HFFc6 (cell line): ENCODE measurements around the gene SPINK14. TPM values are rescaled to one million over a fixed set of nuclear protein-coding genes. Genes with fewer than 3 reads are reported as not detected.

Experiments
- DNase-seq: peaks from one replicate; pipeline ENCODE4 v3.0.0-alpha.2; 2018
- H3K27ac Mint-ChIP-seq: 2 replicates; pipeline ENCODE4 v1.8.0; 2020; ENCODE audit warnings: mild to moderate bottlenecking, mixed read lengths
- H3K27me3 Mint-ChIP-seq: 2 replicates; pipeline ENCODE4 v1.8.0; 2021; ENCODE audit warnings: mild to moderate bottlenecking, moderate library complexity, mixed read lengths; ENCODE audit not compliant: insufficient read depth
- H3K36me3 Mint-ChIP-seq: 2 replicates; pipeline ENCODE4 v1.8.0; 2021; ENCODE audit warnings: low read depth, mixed read lengths
- H3K4me1 Mint-ChIP-seq: 2 replicates; pipeline ENCODE4 v1.8.0; 2020; ENCODE audit warnings: low read depth, mixed read lengths
- H3K4me3 Mint-ChIP-seq: 2 replicates; pipeline ENCODE4 v1.8.0; 2020; ENCODE audit warnings: mild to moderate bottlenecking, moderate library complexity, mixed read lengths
- H3K9me3 Mint-ChIP-seq: 2 replicates; pipeline ENCODE4 v1.8.0; 2020; ENCODE audit warnings: mild to moderate bottlenecking, mixed read lengths
- CTCF ChIP-seq: fragments of 200-600 bp; sonication (generic); IDR thresholded peaks from 2 replicates; pipeline ENCODE4 v1.5.0; 2021; ENCODE audit warnings: antibody characterized with exemption, mild to moderate bottlenecking
- long read RNA-seq: library from polyadenylated mRNA; unstranded; transcript quantifications from one replicate; pipeline ENCODE4 v2.0.0, GENCODE V29; 2019
- total RNA-seq, 6 experiments: library from RNA; stranded (reverse); fragmentation: NEBNext Ultra II Directional; extraction: Animal tissue kit (Norgen Biotek cat#: 25700); gene quantifications; 2 replicates in 1 of 6; 3 replicates in 5 of 6; pipeline ENCODE4 v1.2.3, GENCODE V29; 2021

The SPINK14 gene
- not detected for total RNA-seq
- long read RNA-seq = 0 reads

GRCh38 chr5:148168246-148168645, at the start of gene SPINK14:
TSS of gene SPINK14 (plus strand) at chr5:148168546. CDS start at chr5:148169733, 1,187 bp downstream.
- no peak for TF ChIP-seq CTCF
- H3K9me3 Mint-ChIP-seq = no peaks in the 10 kb centered on the region; the same call in 1 of the 2 replicates
- H3K27me3 Mint-ChIP-seq = peaks cover 5% of the 10 kb centered on the region
- no peak for DNase-seq
- H3K4me1 Mint-ChIP-seq = no peaks in the 10 kb centered on the region
- H3K4me3 Mint-ChIP-seq = no peak within 1 kb of the TSS
- H3K36me3 Mint-ChIP-seq = no peaks in the 10 kb centered on the region
- no peak within 1 kb of the TSS for H3K27ac Mint-ChIP-seq

GRCh38 chr5:148120317-148120716, 48.0 kb upstream of the SPINK14 start:
- Mint-ChIP-seq H3K4me1 (no peaks in the 10 kb centered on the region), H3K27me3 (no peaks in the 10 kb centered on the region), H3K36me3 (no peaks in the 10 kb centered on the region)

GRCh38 chr5:148125641-148126040, 42.7 kb upstream of the SPINK14 start:
- H3K27ac Mint-ChIP-seq = no peak overlapping the region
- DNase-seq = no peak
- no peaks in the 10 kb centered on the region for H3K4me1 Mint-ChIP-seq
- H3K27me3 Mint-ChIP-seq = peaks cover 2% of the 10 kb centered on the region; the same call in 1 of the 2 replicates
- H3K36me3 Mint-ChIP-seq = no peaks in the 10 kb centered on the region
- TF ChIP-seq CTCF = no peak
- no peaks in the 10 kb centered on the region for H3K9me3 Mint-ChIP-seq
- H3K4me3 Mint-ChIP-seq = no peak overlapping the region

More at GRCh38 chr5:148120317-148120716, 48.0 kb upstream of the SPINK14 start:
- no peak for DNase-seq
- Mint-ChIP-seq H3K27ac (no peak overlapping the region), H3K9me3 (peaks cover 17% of the 10 kb centered on the region), H3K4me3 (no peak overlapping the region)
- TF ChIP-seq CTCF = no peak

- Mint-ChIP-seq H3K27me3 (no peaks in the 10 kb centered on the region), H3K27ac (no peak overlapping the region), H3K36me3 (no peaks in the 10 kb centered on the region), H3K4me3 (no peak overlapping the region), H3K4me1 (no peaks in the 10 kb centered on the region), H3K9me3 (peaks cover 4% of the 10 kb centered on the region; the same call in 1 of the 2 replicates)
- DNase-seq = no peak
- TF ChIP-seq CTCF = no peak
Measured at GRCh38 chr5:148135091-148136048, 33.0 kb upstream of the SPINK14 start.

GRCh38 chr5:148140846-148141245, 27.5 kb upstream of the SPINK14 start:
- Mint-ChIP-seq H3K4me1 (no peaks in the 10 kb centered on the region), H3K27ac (no peak overlapping the region), H3K4me3 (no peak overlapping the region), H3K9me3 (peaks cover 21% of the 10 kb centered on the region), H3K36me3 (no peaks in the 10 kb centered on the region), H3K27me3 (no peaks in the 10 kb centered on the region)
- DNase-seq = no peak
- TF ChIP-seq CTCF = no peak
